Fibroblast of lung (primary cell): ENCODE data around the gene TCERG1. TPM values are rescaled to one million over a fixed set of nuclear protein-coding genes. Genes with fewer than 3 reads are reported as not detected.
A peak's percentile ranks its signal among the peaks of the same experiment; 100 is the strongest.

ENCODE experiments used
- DNase-seq, 2 donors: peaks; one replicate each; pipeline versions ENCODE4 v3.0.0 to v3.0.0-alpha.2; 2010; ENCODE audit warnings: low read depth in 2 of 2
- H2AFZ ChIP-seq: 2 replicates; pipeline ENCODE4 v1.5.1; 2012; ENCODE audit warnings: low read length, control low read depth, inconsistent platforms
- H3K27ac ChIP-seq: 2 replicates; pipeline ENCODE4 v1.5.1; 2011; ENCODE audit warnings: low read length, control low read depth; ENCODE audit not compliant: insufficient read depth
- H3K27me3 ChIP-seq: 2 replicates; pipeline ENCODE4 v1.5.1; 2011; ENCODE audit warnings: mild to moderate bottlenecking, low read length; ENCODE audit not compliant: control insufficient read depth, insufficient read depth
- H3K36me3 ChIP-seq: 2 replicates; pipeline ENCODE4 v1.5.1; 2011; ENCODE audit warnings: low read length; ENCODE audit not compliant: control insufficient read depth, insufficient read depth
- H3K4me1 ChIP-seq: 2 replicates; pipeline ENCODE4 v1.5.1; 2011; ENCODE audit warnings: low read length; ENCODE audit not compliant: control insufficient read depth, insufficient read depth; ENCODE audit errors: extremely low read depth
- H3K4me2 ChIP-seq: 2 replicates; pipeline ENCODE4 v1.5.1; 2011; ENCODE audit warnings: low read length, control low read depth; ENCODE audit not compliant: insufficient read depth; ENCODE audit errors: extremely low read depth
- H3K4me3 ChIP-seq, 4 experiments: fragments of 200-600 bp in 1 of 4; sonication (generic) in 1 of 4; replicated peaks in 1 of 4; 2 replicates each; pipeline ENCODE4 v1.5.1; 2011 to 2016; ENCODE audit warnings: low read length in 4 of 4, low read depth in 3 of 4, mild to moderate bottlenecking in 3 of 4, control low read depth in 2 of 4, inconsistent platforms in 1 of 4, mixed read lengths in 1 of 4; ENCODE audit not compliant: insufficient read depth in 1 of 4; ENCODE audit errors: control extremely low read depth in 1 of 4
- H3K79me2 ChIP-seq: 2 replicates; pipeline ENCODE4 v1.5.1; 2012; ENCODE audit warnings: mild to moderate bottlenecking, low read length, inconsistent platforms; ENCODE audit not compliant: control insufficient read depth, insufficient read depth
- H3K9ac ChIP-seq: 2 replicates; pipeline ENCODE4 v1.5.1; 2011; ENCODE audit warnings: mild to moderate bottlenecking, low read length, control low read depth; ENCODE audit not compliant: insufficient read depth
- H3K9me3 ChIP-seq: 2 replicates; pipeline ENCODE4 v1.5.1; 2012; ENCODE audit warnings: low read depth, low read length; ENCODE audit not compliant: control insufficient read depth, insufficient read depth
- H4K20me1 ChIP-seq: 2 replicates; pipeline ENCODE4 v1.5.1; 2011; ENCODE audit warnings: low read length; ENCODE audit not compliant: control insufficient read depth, insufficient read depth; ENCODE audit errors: extremely low read depth
- CTCF ChIP-seq, 2 donors: IDR thresholded peaks in 1 of 2; conservative IDR thresholded peaks in 1 of 2; 1 replicate in 1 of 2; 2 replicates in 1 of 2; pipeline ENCODE4 v1.5.1; 2011 to 2012; ENCODE audit warnings: low read length in 2 of 2, control low read depth in 1 of 2, inconsistent platforms in 1 of 2, low read depth in 1 of 2, mild to moderate bottlenecking in 1 of 2
- EZH2 ChIP-seq: IDR thresholded peaks from 2 replicates; pipeline ENCODE4 v1.5.1; 2012; ENCODE audit warnings: low read length, control low read depth, mild to moderate bottlenecking; ENCODE audit errors: missing control alignments
- polyA plus RNA-seq, 2 donors: library from polyadenylated mRNA; depleted of rRNA in 1 of 2; stranded (reverse) in 1 of 2; unstranded in 1 of 2; fragments of >200 nt; gene quantifications; 2 replicates each; pipeline ENCODE4 v1.2.1, GENCODE V29; 2011 to 2012; ENCODE audit warnings: missing spikeins in 1 of 2
- total RNA-seq: library from RNA; depleted of rRNA; stranded (reverse); fragments of >200 nt; gene quantifications from 2 replicates; pipeline ENCODE4 v1.2.1, GENCODE V29; 2014

Gene TCERG1
- total and polyA plus RNA-seq, 2 donors (not counting 1 experiment from before 2014, with no cell fraction given): 27.2 to 32.3 TPM

- Histone ChIP-seq H3K79me2 (no peaks in the 10 kb centered on the region), H3K27ac (no peak overlapping the region), H3K4me1 (no peaks in the 10 kb centered on the region), H3K4me2 (no peak overlapping the region), H3K9ac (no peak overlapping the region), H2AFZ (no peak overlapping the region), H3K4me3 (no peak overlapping the region), H4K20me1 (no peaks in the 10 kb centered on the region), H3K9me3 (no peaks in the 10 kb centered on the region), H3K36me3 (no peaks in the 10 kb centered on the region), H3K27me3 (no peaks in the 10 kb centered on the region)
- DNase-seq: no peak
- no peak for TF ChIP-seq EZH2
- no peak for TF ChIP-seq CTCF (conservative IDR thresholded peaks at IDR 0.05 in 1 of 2, IDR thresholded peaks at IDR 0.05 in 1 of 2; ENCODE audit: low read depth in 1 of 2, low read length in 2 of 2)
These were observed 6.2 kb upstream of the TCERG1 start for GRCh38 chr5:146440870-146441495.

DNA sequence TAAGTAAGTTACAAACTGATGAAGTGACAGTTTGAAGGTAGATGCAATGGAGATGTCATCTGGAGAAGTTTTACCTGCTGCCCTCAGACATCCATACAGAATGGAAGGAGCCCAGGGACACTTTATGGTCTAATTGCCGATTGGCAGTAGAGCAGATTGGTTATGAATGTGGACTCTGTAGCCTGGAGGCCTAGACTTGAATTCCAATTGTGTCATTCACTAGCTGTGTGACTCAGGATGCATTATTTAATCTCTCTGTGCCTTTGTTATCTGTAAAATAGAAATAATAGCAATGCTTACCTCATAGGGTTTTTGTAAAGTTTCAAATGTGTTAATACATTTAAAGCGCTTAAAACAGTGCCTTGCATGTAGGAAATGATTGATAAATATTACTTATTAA, 5.2 kb upstream of the TCERG1 start:
- no peak overlapping the region for H3K4me3 ChIP-seq
- H3K9ac ChIP-seq: no peak overlapping the region
- no peaks in the 10 kb centered on the region for H4K20me1 ChIP-seq
- H3K4me2 ChIP-seq: no peak overlapping the region
- H3K36me3 ChIP-seq: no peaks in the 10 kb centered on the region
- no peak overlapping the region for H2AFZ ChIP-seq
- H3K4me1 ChIP-seq: no peaks in the 10 kb centered on the region
- no peak overlapping the region for H3K27ac ChIP-seq
- TF ChIP-seq EZH2: no peak
- no peak for TF ChIP-seq CTCF (conservative IDR thresholded peaks at IDR 0.05 in 1 of 2, IDR thresholded peaks at IDR 0.05 in 1 of 2; ENCODE audit: low read depth in 1 of 2, low read length in 2 of 2)
- DNase-seq: peak in 1 of 2 donors; percentile 28
- no peaks in the 10 kb centered on the region for H3K79me2 ChIP-seq
- H3K9me3 ChIP-seq: no peaks in the 10 kb centered on the region
- no peaks in the 10 kb centered on the region for H3K27me3 ChIP-seq

- Histone ChIP-seq H2AFZ (peak overlapping the region; percentile 96), H3K27me3 (no peaks in the 10 kb centered on the region), H3K27ac (peak overlapping the region; percentile 97), H3K4me3 (peak overlapping the region; percentile 85 to 97 (median 96)), H3K9ac (peak overlapping the region; percentile 99), H3K36me3 (no peaks in the 10 kb centered on the region), H4K20me1 (peaks cover 1% of the 10 kb centered on the region), H3K4me1 (peaks cover 3% of the 10 kb centered on the region), H3K79me2 (peaks cover 57% of the 10 kb centered on the region), H3K9me3 (no peaks in the 10 kb centered on the region), H3K4me2 (peak overlapping the region; percentile 91)
- no peak for TF ChIP-seq CTCF (conservative IDR thresholded peaks at IDR 0.05 in 1 of 2, IDR thresholded peaks at IDR 0.05 in 1 of 2; ENCODE audit: low read depth in 1 of 2, low read length in 2 of 2)
- no peak for TF ChIP-seq EZH2
- peak; percentile 42 to 60 for DNase-seq
These were observed 724 bp downstream of the TCERG1 start for GRCh38 chr5:146447734-146448380.
